ENCODE measurements around the gene GNAI3. TPM values are rescaled to one million over a fixed set of nuclear protein-coding genes. Genes with fewer than 3 reads are reported as not detected.
A peak's percentile ranks its signal among the peaks of the same experiment; 100 is the strongest.

GNAI3 gene
- total and polyA plus RNA-seq, 2 of the 13 experiments (the other 11 are each of a cell fraction or from before 2014, with no cell fraction given) = 4.3 to 9.0 TPM

DNA sequence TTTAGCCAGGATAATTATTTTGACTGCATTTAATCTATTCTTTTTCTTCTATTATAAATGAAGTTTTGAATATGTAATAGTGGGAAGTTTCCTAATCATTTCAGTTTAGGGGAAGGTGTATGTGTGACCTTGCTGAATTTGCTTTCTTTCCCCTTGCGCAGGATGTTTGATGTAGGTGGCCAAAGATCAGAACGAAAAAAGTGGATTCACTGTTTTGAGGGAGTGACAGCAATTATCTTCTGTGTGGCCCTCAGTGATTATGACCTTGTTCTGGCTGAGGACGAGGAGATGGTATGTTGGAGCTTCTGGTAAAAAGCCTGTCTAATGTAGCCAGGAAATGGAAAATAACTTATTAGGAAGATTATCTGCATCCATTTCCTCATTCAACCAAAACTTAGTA, 37.6 kb downstream of the GNAI3 start (continued):
- TF ChIP-seq, protein P1, sequence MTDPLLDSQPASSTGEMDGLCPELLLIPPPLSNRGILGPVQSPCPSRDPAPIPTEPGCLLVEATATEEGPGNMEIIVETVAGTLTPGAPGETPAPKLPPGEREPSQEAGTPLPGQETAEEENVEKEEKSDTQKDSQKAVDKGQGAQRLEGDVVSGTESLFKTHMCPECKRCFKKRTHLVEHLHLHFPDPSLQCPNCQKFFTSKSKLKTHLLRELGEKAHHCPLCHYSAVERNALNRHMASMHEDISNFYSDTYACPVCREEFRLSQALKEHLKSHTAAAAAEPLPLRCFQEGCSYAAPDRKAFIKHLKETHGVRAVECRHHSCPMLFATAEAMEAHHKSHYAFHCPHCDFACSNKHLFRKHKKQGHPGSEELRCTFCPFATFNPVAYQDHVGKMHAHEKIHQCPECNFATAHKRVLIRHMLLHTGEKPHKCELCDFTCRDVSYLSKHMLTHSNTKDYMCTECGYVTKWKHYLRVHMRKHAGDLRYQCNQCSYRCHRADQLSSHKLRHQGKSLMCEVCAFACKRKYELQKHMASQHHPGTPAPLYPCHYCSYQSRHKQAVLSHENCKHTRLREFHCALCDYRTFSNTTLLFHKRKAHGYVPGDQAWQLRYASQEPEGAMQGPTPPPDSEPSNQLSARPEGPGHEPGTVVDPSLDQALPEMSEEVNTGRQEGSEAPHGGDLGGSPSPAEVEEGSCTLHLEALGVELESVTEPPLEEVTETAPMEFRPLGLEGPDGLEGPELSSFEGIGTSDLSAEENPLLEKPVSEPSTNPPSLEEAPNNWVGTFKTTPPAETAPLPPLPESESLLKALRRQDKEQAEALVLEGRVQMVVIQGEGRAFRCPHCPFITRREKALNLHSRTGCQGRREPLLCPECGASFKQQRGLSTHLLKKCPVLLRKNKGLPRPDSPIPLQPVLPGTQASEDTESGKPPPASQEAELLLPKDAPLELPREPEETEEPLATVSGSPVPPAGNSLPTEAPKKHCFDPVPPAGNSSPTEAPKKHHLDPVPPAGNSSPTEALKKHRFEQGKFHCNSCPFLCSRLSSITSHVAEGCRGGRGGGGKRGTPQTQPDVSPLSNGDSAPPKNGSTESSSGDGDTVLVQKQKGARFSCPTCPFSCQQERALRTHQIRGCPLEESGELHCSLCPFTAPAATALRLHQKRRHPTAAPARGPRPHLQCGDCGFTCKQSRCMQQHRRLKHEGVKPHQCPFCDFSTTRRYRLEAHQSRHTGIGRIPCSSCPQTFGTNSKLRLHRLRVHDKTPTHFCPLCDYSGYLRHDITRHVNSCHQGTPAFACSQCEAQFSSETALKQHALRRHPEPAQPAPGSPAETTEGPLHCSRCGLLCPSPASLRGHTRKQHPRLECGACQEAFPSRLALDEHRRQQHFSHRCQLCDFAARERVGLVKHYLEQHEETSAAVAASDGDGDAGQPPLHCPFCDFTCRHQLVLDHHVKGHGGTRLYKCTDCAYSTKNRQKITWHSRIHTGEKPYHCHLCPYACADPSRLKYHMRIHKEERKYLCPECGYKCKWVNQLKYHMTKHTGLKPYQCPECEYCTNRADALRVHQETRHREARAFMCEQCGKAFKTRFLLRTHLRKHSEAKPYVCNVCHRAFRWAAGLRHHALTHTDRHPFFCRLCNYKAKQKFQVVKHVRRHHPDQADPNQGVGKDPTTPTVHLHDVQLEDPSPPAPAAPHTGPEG (CRISPR knock-in tag; IDR thresholded peaks at IDR 0.05) = no peak
- TF ChIP-seq ZNF788 (CRISPR knock-in tag; IDR thresholded peaks at IDR 0.05; ENCODE audit: borderline replicate concordance) = 0 out of 2 replicates have a peak, but pooled peaks have one; percentile 25
- no peak for TF ChIP-seq ZNF160 (CRISPR knock-in tag; IDR thresholded peaks at IDR 0.05)
- TF ChIP-seq POGZ (CRISPR knock-in tag; IDR thresholded peaks at IDR 0.05) = peak; percentile 36; the same call in 1 of the 2 replicates
- no peak for TF ChIP-seq RELA (CRISPR knock-in tag; IDR thresholded peaks at IDR 0.05)
- TF ChIP-seq KLF6 (CRISPR knock-in tag; IDR thresholded peaks at IDR 0.05) = no peak
- TF ChIP-seq HES4 (CRISPR knock-in tag; IDR thresholded peaks at IDR 0.05; ENCODE audit: borderline replicate concordance) = no peak
- no peak for TF ChIP-seq ZNF839 (CRISPR knock-in tag; IDR thresholded peaks at IDR 0.05; ENCODE audit: borderline replicate concordance)
- peak; percentile 56; the same call in 1 of the 2 replicates for TF ChIP-seq PITX1 (CRISPR knock-in tag; IDR thresholded peaks at IDR 0.05)
- TF ChIP-seq MTF2 (CRISPR knock-in tag; IDR thresholded peaks at IDR 0.05; ENCODE audit: borderline replicate concordance) = no peak
- peak; percentile 71 for TF ChIP-seq MED1 (CRISPR knock-in tag; IDR thresholded peaks at IDR 0.05)
- TF ChIP-seq MEF2D (CRISPR knock-in tag; IDR thresholded peaks at IDR 0.05) = 0 out of 2 replicates have a peak, but pooled peaks have one; percentile 44
- TF ChIP-seq, protein P2, sequence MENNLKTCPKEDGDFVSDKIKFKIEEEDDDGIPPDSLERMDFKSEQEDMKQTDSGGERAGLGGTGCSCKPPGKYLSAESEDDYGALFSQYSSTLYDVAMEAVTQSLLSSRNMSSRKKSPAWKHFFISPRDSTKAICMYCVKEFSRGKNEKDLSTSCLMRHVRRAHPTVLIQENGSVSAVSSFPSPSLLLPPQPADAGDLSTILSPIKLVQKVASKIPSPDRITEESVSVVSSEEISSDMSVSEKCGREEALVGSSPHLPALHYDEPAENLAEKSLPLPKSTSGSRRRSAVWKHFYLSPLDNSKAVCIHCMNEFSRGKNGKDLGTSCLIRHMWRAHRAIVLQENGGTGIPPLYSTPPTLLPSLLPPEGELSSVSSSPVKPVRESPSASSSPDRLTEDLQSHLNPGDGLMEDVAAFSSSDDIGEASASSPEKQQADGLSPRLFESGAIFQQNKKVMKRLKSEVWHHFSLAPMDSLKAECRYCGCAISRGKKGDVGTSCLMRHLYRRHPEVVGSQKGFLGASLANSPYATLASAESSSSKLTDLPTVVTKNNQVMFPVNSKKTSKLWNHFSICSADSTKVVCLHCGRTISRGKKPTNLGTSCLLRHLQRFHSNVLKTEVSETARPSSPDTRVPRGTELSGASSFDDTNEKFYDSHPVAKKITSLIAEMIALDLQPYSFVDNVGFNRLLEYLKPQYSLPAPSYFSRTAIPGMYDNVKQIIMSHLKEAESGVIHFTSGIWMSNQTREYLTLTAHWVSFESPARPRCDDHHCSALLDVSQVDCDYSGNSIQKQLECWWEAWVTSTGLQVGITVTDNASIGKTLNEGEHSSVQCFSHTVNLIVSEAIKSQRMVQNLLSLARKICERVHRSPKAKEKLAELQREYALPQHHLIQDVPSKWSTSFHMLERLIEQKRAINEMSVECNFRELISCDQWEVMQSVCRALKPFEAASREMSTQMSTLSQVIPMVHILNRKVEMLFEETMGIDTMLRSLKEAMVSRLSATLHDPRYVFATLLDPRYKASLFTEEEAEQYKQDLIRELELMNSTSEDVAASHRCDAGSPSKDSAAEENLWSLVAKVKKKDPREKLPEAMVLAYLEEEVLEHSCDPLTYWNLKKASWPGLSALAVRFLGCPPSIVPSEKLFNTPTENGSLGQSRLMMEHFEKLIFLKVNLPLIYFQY (CRISPR knock-in tag; IDR thresholded peaks at IDR 0.05; ENCODE audit: borderline replicate concordance) = no peak
